ENCODE results near the gene CERK. TPM values are rescaled to one million over a fixed set of nuclear protein-coding genes. Genes with fewer than 3 reads are reported as not detected.

The CERK gene
- total RNA-seq, 1 experiment from 2014 or later = 30.9 TPM

DNA sequence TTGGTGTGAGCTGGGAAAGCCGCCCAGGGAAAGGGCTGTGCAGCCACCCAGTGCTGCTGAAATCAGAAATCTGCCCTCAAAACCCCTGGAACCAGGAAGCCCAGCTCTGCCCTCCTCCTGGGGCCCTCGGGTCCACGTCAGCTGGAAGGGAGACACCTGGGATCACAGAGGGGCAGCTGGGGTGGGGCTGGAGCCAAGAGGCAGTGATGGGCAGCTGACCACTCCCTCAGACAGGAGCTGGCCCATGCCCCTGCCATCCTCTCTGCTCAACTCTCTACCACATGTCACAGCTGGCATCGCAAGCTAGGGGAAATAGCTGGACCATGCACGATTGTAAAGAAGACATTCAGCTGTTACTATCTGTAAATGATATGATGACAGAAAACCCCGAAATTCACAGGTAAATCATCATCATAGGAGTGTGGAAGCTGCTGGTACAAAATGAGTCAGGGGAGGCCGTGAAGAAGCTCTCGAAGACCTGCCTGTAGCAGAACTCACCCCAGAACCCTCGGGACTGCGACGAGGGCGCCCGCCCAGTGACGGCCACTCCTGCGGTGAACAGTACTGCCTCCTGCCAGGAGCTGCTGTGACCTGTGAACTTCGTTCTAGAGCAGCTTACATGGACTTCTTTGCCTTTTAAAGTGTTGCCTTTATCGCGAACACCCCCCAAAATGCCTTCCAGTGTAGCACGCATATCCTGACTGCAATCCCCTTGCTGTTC lies 55.9 kb downstream of the CERK start:
- in situ Hi-C loops (cut with HindIII; ENCODE audit: low pct_unique_long_range_greater_than_20kb, low sequenced_read_pairs) = no loop called here
- ChIA-PET POLR2A (no interaction called here), CTCF (no interaction called here)
- Histone ChIP-seq H3K4me3 (ENCODE audit: low read depth in 2 of 2, low read length in 2 of 2) (no peak overlapping the region), H3K36me3 (ENCODE audit: control insufficient read depth, insufficient read depth, low read length) (no peaks in the 10 kb centered on the region), H3K27ac (ENCODE audit: low read length) (no peak overlapping the region), H3K9me3 (ENCODE audit: control insufficient read depth, insufficient read depth, low read depth, low read length) (no peaks in the 10 kb centered on the region), H3K4me1 (ENCODE audit: control insufficient read depth, insufficient read depth, low read length) (no peaks in the 10 kb centered on the region), H3K27me3 (ENCODE audit: control insufficient read depth, insufficient read depth, low read length) (no peaks in the 10 kb centered on the region)
- DNase-seq (ENCODE audit: low read depth, low spot score) (no peak), ATAC-seq (no peak)
- BruUV-seq (replicated peaks) = no TSS peak
- TF ChIP-seq TCF7L2 (IDR thresholded peaks at IDR 0.05; ENCODE audit: low read depth, low read length) (no peak), SIN3A (IDR thresholded peaks at IDR 0.05; ENCODE audit: borderline replicate concordance, insufficient read depth, low read depth, low read length) (no peak)
- TF ChIP-seq, protein P1, sequence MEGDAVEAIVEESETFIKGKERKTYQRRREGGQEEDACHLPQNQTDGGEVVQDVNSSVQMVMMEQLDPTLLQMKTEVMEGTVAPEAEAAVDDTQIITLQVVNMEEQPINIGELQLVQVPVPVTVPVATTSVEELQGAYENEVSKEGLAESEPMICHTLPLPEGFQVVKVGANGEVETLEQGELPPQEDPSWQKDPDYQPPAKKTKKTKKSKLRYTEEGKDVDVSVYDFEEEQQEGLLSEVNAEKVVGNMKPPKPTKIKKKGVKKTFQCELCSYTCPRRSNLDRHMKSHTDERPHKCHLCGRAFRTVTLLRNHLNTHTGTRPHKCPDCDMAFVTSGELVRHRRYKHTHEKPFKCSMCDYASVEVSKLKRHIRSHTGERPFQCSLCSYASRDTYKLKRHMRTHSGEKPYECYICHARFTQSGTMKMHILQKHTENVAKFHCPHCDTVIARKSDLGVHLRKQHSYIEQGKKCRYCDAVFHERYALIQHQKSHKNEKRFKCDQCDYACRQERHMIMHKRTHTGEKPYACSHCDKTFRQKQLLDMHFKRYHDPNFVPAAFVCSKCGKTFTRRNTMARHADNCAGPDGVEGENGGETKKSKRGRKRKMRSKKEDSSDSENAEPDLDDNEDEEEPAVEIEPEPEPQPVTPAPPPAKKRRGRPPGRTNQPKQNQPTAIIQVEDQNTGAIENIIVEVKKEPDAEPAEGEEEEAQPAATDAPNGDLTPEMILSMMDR (IDR thresholded peaks at IDR 0.05) = no peak
- intact Hi-C loops (cut with micrococcal nuclease; ENCODE audit: unreplicated experiment) = loop anchor here (10.0 kb wide), 1 partner anchor 117 kb away; no protein-coding TSS in a partner anchor

- H3K36me3 ChIP-seq (ENCODE audit: control insufficient read depth, insufficient read depth, low read length) = no peaks in the 10 kb centered on the region
- intact Hi-C loops (cut with micrococcal nuclease; ENCODE audit: unreplicated experiment) (loop anchor here (10.0 kb wide), 1 partner anchor 116 kb away; no protein-coding TSS in a partner anchor), in situ Hi-C loops (cut with HindIII; ENCODE audit: low pct_unique_long_range_greater_than_20kb, low sequenced_read_pairs) (no loop called here)
- TF ChIP-seq SIN3A (IDR thresholded peaks at IDR 0.05; ENCODE audit: borderline replicate concordance, insufficient read depth, low read depth, low read length) = no peak
- H3K9me3 ChIP-seq (ENCODE audit: control insufficient read depth, insufficient read depth, low read depth, low read length) = no peaks in the 10 kb centered on the region
- H3K4me1 ChIP-seq (ENCODE audit: control insufficient read depth, insufficient read depth, low read length) = no peaks in the 10 kb centered on the region
- DNase-seq (ENCODE audit: low read depth, low spot score) (no peak), ATAC-seq (no peak)
- BruUV-seq (replicated peaks) = no TSS peak
- no peaks in the 10 kb centered on the region for H3K27me3 ChIP-seq (ENCODE audit: control insufficient read depth, insufficient read depth, low read length)
- no peak overlapping the region for H3K4me3 ChIP-seq (ENCODE audit: low read depth in 2 of 2, low read length in 2 of 2)
- no peak overlapping the region for H3K27ac ChIP-seq (ENCODE audit: low read length)
- POLR2A ChIA-PET = no interaction called here
- CTCF ChIA-PET = no interaction called here
Measured at GRCh38 chr22:46681010-46681409, 57.0 kb downstream of the CERK start.

GRCh38 chr22:46679706-46680269 lies 58.3 kb downstream of the CERK start:
- no peak overlapping the region for H3K27ac ChIP-seq (ENCODE audit: low read length)
- TF ChIP-seq POLR2AphosphoS5 (IDR thresholded peaks at IDR 0.05; ENCODE audit: low read depth, low read length) (no peak), SIN3A (IDR thresholded peaks at IDR 0.05; ENCODE audit: borderline replicate concordance, insufficient read depth, low read depth, low read length) (no peak), REST (IDR thresholded peaks at IDR 0.05; ENCODE audit: insufficient read depth in 1 of 2, low read depth in 2 of 2, low read length in 1 of 2) (no peak), TCF7L2 (IDR thresholded peaks at IDR 0.05; ENCODE audit: low read depth, low read length) (no peak)
- intact Hi-C loops (cut with micrococcal nuclease; ENCODE audit: unreplicated experiment) (loop anchor here (10.0 kb wide), 1 partner anchor 115 kb away; no protein-coding TSS in a partner anchor), in situ Hi-C loops (cut with HindIII; ENCODE audit: low pct_unique_long_range_greater_than_20kb, low sequenced_read_pairs) (no loop called here)
- H3K36me3 ChIP-seq (ENCODE audit: control insufficient read depth, insufficient read depth, low read length) = no peaks in the 10 kb centered on the region
- no TSS peak for BruUV-seq (replicated peaks)
- ChIA-PET POLR2A (no interaction called here), CTCF (no interaction called here)
- ATAC-seq (no peak), DNase-seq (ENCODE audit: low read depth, low spot score) (no peak)
- H3K27me3 ChIP-seq (ENCODE audit: control insufficient read depth, insufficient read depth, low read length) = no peaks in the 10 kb centered on the region
- no peak overlapping the region for H3K4me3 ChIP-seq (ENCODE audit: low read depth in 2 of 2, low read length in 2 of 2)
- no peaks in the 10 kb centered on the region for H3K4me1 ChIP-seq (ENCODE audit: control insufficient read depth, insufficient read depth, low read length)
- no peaks in the 10 kb centered on the region for H3K9me3 ChIP-seq (ENCODE audit: control insufficient read depth, insufficient read depth, low read depth, low read length)
